ELF-1 (cell line): ENCODE results near the gene EFNA2.

Source experiments
- DNase-seq: peaks from one replicate; pipeline ENCODE4 v3.0.0-alpha.2; 2016; ENCODE audit warnings: low read depth, low spot score

The EFNA2 gene

DNA sequence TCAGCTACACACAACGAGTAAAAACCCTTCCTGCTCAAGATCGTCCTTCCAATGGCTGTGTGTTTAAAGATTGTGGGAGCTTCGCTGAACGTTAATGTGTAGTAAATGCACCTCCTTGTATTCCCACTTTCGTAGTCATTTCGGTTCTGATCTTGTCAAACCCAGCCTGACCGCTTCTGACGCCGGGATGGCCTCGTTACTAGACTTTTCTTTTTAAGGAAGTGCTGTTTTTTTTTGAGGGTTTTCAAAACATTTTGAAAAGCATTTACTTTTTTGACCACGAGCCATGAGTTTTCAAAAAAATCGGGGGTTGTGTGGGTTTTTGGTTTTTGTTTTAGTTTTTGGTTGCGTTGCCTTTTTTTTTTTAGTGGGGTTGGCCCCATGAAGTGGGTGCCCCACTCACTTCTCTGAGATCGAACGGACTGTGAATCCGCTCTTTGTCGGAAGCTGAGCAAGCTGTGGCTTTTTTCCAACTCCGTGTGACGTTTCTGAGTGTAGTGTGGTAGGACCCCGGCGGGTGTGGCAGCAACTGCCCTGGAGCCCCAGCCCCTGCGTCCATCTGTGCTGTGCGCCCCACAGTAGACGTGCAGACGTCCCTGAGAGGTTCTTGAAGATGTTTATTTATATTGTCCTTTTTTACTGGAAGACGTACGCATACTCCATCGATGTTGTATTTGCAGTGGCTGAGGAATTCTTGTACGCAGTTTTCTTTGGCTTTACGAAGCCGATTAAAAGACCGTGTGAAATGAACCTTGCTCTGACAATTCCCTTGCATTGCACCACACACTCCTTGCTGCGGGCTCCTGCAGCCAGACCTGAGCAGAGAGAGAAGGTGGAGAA, 13.0 kb upstream of the EFNA2 start:
- no peak for DNase-seq

DNA sequence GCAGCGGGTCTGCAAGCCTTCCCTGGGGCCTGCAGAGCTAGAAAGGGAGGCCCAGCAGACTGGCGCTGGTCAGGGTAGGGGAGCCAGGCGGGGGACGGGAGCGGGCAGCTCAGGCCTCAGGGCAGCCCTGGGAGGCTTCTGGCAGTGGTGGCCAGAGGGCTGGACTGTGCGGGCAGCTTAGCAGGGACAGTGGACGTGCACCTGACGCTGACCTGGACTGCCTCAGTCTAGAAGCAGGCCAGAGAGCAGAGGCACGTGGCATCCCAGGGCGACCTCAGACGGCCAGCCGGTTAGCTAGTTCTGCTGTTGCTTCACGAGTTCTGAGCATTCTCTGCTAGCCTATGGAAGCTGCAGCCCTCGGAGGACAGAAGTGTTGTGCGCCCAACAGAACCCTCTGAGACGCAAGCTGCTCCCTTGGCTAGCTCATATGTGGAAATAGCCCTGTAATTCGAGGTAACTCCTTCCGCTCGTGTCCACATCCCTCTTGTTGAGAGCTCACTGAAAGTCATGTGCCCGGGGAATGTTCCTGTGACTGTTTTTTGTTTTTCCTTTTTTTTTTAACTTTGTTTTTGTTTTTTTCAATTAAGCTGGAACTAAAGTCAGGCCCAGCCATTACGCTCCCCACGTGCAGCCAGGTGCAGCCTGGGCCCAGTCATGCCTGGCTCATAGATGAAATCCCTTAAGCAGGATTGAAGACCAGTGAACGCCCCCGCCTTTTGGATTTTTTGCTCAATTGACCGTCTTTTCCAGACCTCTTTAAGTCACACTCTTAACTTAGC, 12.2 kb upstream of the EFNA2 start:
- no peak for DNase-seq

GRCh38 chr19:1274081-1274851, 11.4 kb upstream of the EFNA2 start:
- DNase-seq: peak; percentile 62

DNA sequence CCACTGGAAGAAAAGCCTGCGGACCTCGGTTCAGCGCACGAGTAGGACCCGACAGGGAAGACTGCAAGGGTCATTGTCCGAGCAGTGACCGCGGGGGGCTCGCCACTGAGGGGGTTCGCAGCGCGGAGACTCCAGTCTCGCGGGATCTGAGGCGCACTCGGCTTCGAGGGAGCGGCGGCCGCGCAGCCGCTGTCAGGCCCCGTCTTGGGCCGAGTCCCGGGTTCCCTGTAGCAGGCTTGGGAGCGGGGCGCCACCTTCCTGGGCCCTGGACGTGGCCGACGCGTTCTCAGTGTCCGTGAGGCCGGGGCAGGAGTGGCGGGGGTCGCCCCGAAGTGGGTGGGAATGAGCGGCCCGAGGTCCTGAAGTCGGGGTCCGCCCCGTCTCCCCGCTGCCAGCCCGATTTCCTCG, 10.8 kb upstream of the EFNA2 start:
- peak; percentile 50 for DNase-seq

- peak; percentile 98 for DNase-seq
These were observed 10.3 kb upstream of the EFNA2 start, which contains the start of gene FAM174C for GRCh38 chr19:1275260-1275975. FAM174C (plus strand) TSS chr19:1275530; CDS start chr19:1275550, 20 bp downstream.

DNA sequence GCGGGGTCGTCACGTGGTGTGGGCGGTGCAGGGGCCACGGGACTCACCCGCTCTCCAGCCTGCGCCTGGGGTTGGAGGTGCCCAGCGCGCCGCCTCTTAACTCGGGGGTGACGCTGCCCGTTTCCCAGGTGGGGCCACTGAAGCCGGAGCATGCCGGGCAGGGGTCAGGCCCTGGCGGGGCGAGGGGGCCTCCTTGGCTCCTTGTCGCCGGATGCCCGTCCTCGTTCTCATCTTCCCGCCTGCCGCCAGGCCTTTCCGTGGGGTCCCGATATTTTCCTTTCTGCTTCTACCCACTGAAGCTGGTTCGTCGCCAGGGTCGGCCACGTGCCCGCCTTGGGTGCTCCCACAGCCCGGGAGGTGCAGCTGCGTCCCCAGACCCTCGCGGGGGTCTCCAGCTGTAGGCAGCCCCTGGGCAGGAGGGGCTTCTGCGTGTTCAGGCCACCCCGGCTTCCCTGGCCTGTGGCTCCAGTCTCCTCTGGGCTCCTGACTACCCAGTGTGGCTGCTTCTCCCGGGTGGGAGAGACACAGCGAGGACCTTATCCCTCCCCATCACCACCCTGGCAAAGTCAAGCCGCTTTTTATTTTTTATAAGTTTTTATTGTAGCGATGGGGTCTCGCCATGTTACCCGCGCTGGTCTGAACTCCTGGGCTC, 9.6 kb upstream of the EFNA2 start:
- no peak for DNase-seq

- no peak for DNase-seq
These were observed 9.0 kb upstream of the EFNA2 start for GRCh38 chr19:1276628-1277022.

- no peak for DNase-seq
These were observed 8.6 kb upstream of the EFNA2 start for GRCh38 chr19:1277061-1277460.

DNA sequence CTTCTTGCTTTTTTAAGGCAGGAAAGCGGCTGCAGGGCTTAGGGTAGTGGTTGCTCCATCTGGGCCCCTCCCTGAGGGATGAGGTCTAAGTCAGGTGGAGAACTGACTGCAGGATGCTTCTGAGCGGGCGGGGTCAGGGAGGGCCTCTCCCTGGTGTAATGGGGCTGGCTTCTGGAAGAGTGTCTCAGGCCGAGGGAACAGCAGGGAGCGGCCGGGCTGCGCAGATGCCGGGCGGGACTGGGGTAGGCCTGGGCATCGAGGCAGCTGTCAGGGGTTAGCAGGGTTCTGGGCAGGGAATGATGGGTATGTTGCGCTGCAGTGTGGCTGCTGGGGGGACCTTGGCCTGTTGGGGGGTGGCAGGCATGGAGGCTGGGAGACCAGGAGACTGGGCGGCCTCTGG, 7.6 kb upstream of the EFNA2 start:
- DNase-seq: no peak

DNA sequence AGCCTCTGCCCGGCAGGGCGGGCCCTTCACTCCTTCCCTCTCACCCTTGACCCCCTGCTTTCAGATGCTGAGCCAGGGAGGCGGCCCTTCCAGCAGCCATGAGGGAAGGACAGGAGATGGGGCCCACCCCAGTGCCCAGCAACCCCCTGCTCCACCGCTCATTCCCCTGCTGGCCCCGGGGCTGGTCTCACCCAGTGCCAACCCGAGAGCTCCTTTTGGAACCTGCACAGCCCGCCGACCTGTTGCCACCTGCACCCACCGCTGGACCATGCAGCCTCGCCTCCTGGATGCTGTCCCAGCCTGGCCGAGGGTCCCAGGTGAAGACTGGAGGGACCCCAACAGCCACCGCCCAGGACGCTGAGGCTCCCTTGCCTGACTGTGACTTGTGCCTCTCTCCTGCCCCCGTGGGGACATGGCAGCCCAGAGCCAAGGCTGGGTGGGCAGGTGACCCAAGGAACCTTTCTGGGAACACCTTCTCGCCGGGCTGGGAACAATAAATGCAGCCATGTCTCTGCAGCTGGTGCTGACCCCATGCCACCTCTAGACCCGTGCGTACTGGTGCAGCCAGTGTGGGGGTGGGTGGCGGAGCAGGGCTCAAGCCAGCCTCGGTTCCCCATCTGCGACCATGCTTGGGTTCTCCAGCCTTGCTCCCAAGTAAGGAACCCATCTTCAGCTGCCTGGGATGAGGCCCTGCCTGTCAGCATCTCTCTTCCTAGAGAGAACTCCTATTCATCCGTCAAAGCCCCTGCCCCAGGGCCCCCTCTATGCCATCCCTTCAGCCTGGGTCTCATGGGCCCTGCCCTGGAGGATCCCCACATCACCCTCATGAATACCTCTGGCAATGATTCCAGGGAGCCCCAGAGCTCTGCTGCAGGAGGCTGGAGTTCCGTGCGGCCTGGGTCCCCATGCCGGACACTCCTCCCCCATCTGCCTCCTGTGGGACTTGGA, 6.7 kb upstream of the EFNA2 start:
- no peak for DNase-seq

GRCh38 chr19:1279782-1280341, 5.8 kb upstream of the EFNA2 start:
- peak; percentile 93 for DNase-seq

- no peak for DNase-seq
These were observed 4.8 kb upstream of the EFNA2 start for GRCh38 chr19:1280636-1281568.

DNA sequence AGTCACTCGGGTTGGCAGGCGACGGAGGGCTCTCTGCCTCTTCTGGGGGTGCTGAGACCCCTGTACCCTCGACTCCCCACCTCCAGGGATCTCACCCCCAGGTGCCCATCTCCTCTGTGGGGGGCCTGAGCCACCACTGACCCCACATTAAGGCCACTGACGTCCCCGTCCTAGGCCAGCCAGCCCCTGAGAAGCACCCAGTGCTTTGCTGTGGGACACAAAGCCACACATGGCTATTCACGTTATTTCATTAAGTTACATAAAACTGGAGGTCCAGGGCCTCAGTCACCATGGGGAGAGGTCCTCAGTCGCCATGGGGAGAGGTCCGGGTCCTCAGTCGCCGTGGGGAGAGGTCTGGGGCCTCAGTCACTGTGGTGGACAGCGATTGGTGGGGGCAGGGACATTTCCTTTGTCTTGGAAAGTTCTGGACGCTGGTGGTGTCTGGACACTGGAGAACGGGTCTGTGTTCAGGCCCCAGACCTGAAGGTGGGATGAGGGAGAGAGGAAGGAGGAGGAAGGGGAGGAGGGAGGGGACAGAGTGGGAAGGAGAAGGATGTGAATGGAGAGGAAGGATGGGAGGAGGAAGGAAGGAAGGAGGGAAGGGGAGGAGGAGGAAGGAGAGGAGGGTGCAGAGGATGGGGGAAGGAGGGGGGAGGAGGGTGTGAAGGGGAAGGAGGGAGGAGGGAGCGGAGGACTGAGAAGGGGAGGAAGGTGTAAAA, 3.9 kb upstream of the EFNA2 start:
- DNase-seq: no peak

GRCh38 chr19:1282588-1283206, 3.0 kb upstream of the EFNA2 start:
- no peak for DNase-seq

GRCh38 chr19:1283207-1283916, 2.3 kb upstream of the EFNA2 start:
- DNase-seq: no peak

GRCh38 chr19:1283917-1284292, 1.8 kb upstream of the EFNA2 start:
- DNase-seq: no peak
